HUES48 (cell line): ENCODE measurements around the gene PBRM1.

Experiments used
- H3K27ac ChIP-seq: one replicate; pipeline ENCODE4 v1.7.0; 2013; ENCODE audit warnings: low read depth, low read length, inconsistent platforms
- H3K27me3 ChIP-seq: 2 replicates; pipeline ENCODE4 v1.6.1; 2013; ENCODE audit warnings: mild to moderate bottlenecking, low read length; ENCODE audit not compliant: control insufficient read depth, insufficient read depth
- H3K36me3 ChIP-seq: 2 replicates; pipeline ENCODE4 v1.6.1; 2013; ENCODE audit warnings: low read length; ENCODE audit not compliant: control insufficient read depth, insufficient read depth
- H3K4me1 ChIP-seq: 2 replicates; pipeline ENCODE4 v1.6.1; 2013; ENCODE audit warnings: mild to moderate bottlenecking, low read length; ENCODE audit not compliant: control insufficient read depth, insufficient read depth
- H3K4me3 ChIP-seq: 2 replicates; pipeline ENCODE4 v1.5.1; 2013; ENCODE audit warnings: mild to moderate bottlenecking, low read depth, low read length
- H3K9ac ChIP-seq: 2 replicates; pipeline ENCODE4 v1.6.1; 2013; ENCODE audit warnings: mild to moderate bottlenecking, low read depth, low read length, moderate library complexity
- H3K9me3 ChIP-seq: 2 replicates; pipeline ENCODE4 v1.6.1; 2013; ENCODE audit warnings: low read length; ENCODE audit not compliant: control insufficient read depth, insufficient read depth

Gene PBRM1

GRCh38 chr3:52501046-52501445, 184.7 kb downstream of the PBRM1 start:
- no peaks in the 10 kb centered on the region for H3K27me3 ChIP-seq
- no peaks in the 10 kb centered on the region for H3K9me3 ChIP-seq
- no peaks in the 10 kb centered on the region; the same call in 1 of the 2 replicates for H3K4me1 ChIP-seq
- no peak overlapping the region for H3K27ac ChIP-seq
- no peak overlapping the region for H3K4me3 ChIP-seq
- no peaks in the 10 kb centered on the region for H3K36me3 ChIP-seq
- H3K9ac ChIP-seq = no peak overlapping the region

- Histone ChIP-seq H3K27me3 (no peaks in the 10 kb centered on the region), H3K9me3 (no peaks in the 10 kb centered on the region), H3K4me3 (no peak overlapping the region), H3K9ac (no peak overlapping the region), H3K27ac (no peak overlapping the region), H3K4me1 (no peaks in the 10 kb centered on the region), H3K36me3 (no peaks in the 10 kb centered on the region)
These were observed 187.3 kb downstream of the PBRM1 start for GRCh38 chr3:52498137-52499054.

GRCh38 chr3:52495777-52496602, 189.7 kb downstream of the PBRM1 start:
- H3K9ac ChIP-seq = no peak overlapping the region

More at GRCh38 chr3:52495777-52496602, 189.7 kb downstream of the PBRM1 start:
- no peaks in the 10 kb centered on the region for H3K4me1 ChIP-seq
- no peaks in the 10 kb centered on the region for H3K9me3 ChIP-seq
- H3K36me3 ChIP-seq = peaks cover 19% of the 10 kb centered on the region
- H3K27me3 ChIP-seq = no peaks in the 10 kb centered on the region
- no peak overlapping the region for H3K27ac ChIP-seq
- H3K4me3 ChIP-seq = no peak overlapping the region
